Endothelial cell of umbilical vein (primary cell): ENCODE results near the gene DENND5B. TPM values are rescaled to one million over a fixed set of nuclear protein-coding genes. Genes with fewer than 3 reads are reported as not detected.

Experiments used
- BruUV-seq: library from RNA; stranded (reverse); fragments of 400-500 nt; replicated peaks from 2 replicates; lab custom pipeline; 2021; lab: Mats Ljungman, UMichigan
- CTCF ChIA-PET: fragments of 300-600, 350-600 bp; sonication (Branson Sonifier 250); formaldehyde crosslinking; loops from one replicate; lab custom pipeline; 2021; ENCODE audit warnings: antibody characterized with exemption, inconsistent platforms; lab: Charles Lee
- POLR2A ChIA-PET: fragments of 300-600, 350-600 bp; sonication (Branson Sonifier 250); formaldehyde crosslinking; loops from one replicate; lab custom pipeline; 2021; ENCODE audit warnings: antibody characterized with exemption, inconsistent platforms; lab: Charles Lee
- DNase-seq: peaks from one replicate; pipeline ENCODE4 v3.0.0-alpha.2; 2011; ENCODE audit warnings: low read depth, low spot score
- FAIRE-seq: peaks from 2 replicates; lab custom pipeline; 2011; peaks lifted over from hg19 to GRCh38; lab: Jason Lieb, UNC
- H2AFZ ChIP-seq: 2 replicates; pipeline ENCODE4 v1.6.0; 2012; ENCODE audit warnings: low read depth, low read length, control low read depth, inconsistent platforms
- H3K27ac ChIP-seq: 2 replicates; pipeline ENCODE4 v1.5.1; 2011; ENCODE audit warnings: low read depth, mild to moderate bottlenecking, control low read depth, low read length, moderate library complexity; ENCODE audit not compliant: insufficient read depth
- H3K27me3 ChIP-seq, 2 experiments: 2 replicates each; pipeline versions ENCODE4 v1.6.0 to v1.6.1; 2011; ENCODE audit warnings: low read length in 2 of 2, mixed read lengths in 1 of 2; ENCODE audit not compliant: control insufficient read depth in 2 of 2, insufficient read depth in 2 of 2
- H3K36me3 ChIP-seq, 2 experiments: 2 replicates in 1 of 2; 3 replicates in 1 of 2; pipeline ENCODE4 v1.5.1; 2011; ENCODE audit warnings: low read length in 2 of 2, mild to moderate bottlenecking in 1 of 2, moderate library complexity in 1 of 2; ENCODE audit not compliant: control insufficient read depth in 2 of 2, insufficient read depth in 2 of 2; ENCODE audit errors: extremely low read depth in 1 of 2
- H3K4me1 ChIP-seq: 3 replicates; pipeline ENCODE4 v1.5.1; 2011; ENCODE audit warnings: mild to moderate bottlenecking, low read length; ENCODE audit not compliant: control insufficient read depth, insufficient read depth; ENCODE audit errors: extremely low read depth
- H3K4me2 ChIP-seq: 2 replicates; pipeline ENCODE4 v1.6.1; 2011; ENCODE audit warnings: low read length, control low read depth, mixed read lengths; ENCODE audit not compliant: insufficient read depth
- H3K4me3 ChIP-seq, 3 experiments: fragments of 200-600 bp in 1 of 3; sonication (generic), shearing (Covaris generic) in 1 of 3; replicated peaks in 1 of 3; 2 replicates each; pipeline ENCODE4 v1.5.1; 2011 to 2016; ENCODE audit warnings: control low read depth in 3 of 3, low read length in 3 of 3, mild to moderate bottlenecking in 2 of 3, inconsistent platforms in 1 of 3, low read depth in 1 of 3, moderate library complexity in 1 of 3; ENCODE audit not compliant: insufficient read depth in 1 of 3
- H3K79me2 ChIP-seq: 2 replicates; pipeline ENCODE4 v1.6.0; 2012; ENCODE audit warnings: low read length, inconsistent platforms; ENCODE audit not compliant: control insufficient read depth, insufficient read depth
- H3K9ac ChIP-seq: replicated peaks from 2 replicates; pipeline ENCODE3; 2011; ENCODE audit warnings: low read length, control low read depth; ENCODE audit not compliant: insufficient read depth; ENCODE audit errors: extremely low read depth
- H3K9me1 ChIP-seq: replicated peaks from 3 replicates; pipeline ENCODE4 v1.6.0; 2011; ENCODE audit warnings: mild to moderate bottlenecking, low read length; ENCODE audit not compliant: control insufficient read depth, insufficient read depth; ENCODE audit errors: extremely low read depth
- H3K9me3 ChIP-seq: replicated peaks from 2 replicates; pipeline ENCODE4 v1.5.1; 2012; ENCODE audit warnings: low read length, inconsistent platforms; ENCODE audit not compliant: control insufficient read depth, insufficient read depth
- H4K20me1 ChIP-seq: replicated peaks from 2 replicates; pipeline ENCODE3; 2011; ENCODE audit warnings: mild to moderate bottlenecking, low read length; ENCODE audit not compliant: control insufficient read depth, insufficient read depth; ENCODE audit errors: extremely low read depth
- CTCF ChIP-seq, 2 donors: IDR thresholded peaks; 1 replicate in 1 of 2; 2 replicates in 1 of 2; pipeline ENCODE4 v1.5.1; 2011; ENCODE audit warnings: low read length in 2 of 2, mild to moderate bottlenecking in 2 of 2, moderate library complexity in 2 of 2, control low read depth in 1 of 2, inconsistent platforms in 1 of 2, low read depth in 1 of 2; ENCODE audit not compliant: insufficient read depth in 1 of 2; ENCODE audit errors: extremely low read depth in 1 of 2
- EZH2 ChIP-seq: IDR thresholded peaks from 2 replicates; pipeline ENCODE4 v1.6.1; 2012; ENCODE audit warnings: borderline replicate concordance, low read depth, mild to moderate bottlenecking, moderate library complexity, low read length, inconsistent platforms; ENCODE audit not compliant: severe bottlenecking
- FOS ChIP-seq: IDR thresholded peaks from 2 replicates; pipeline ENCODE4 v1.6.1; 2011; ENCODE audit warnings: mild to moderate bottlenecking, low read length, moderate library complexity, borderline replicate concordance; ENCODE audit not compliant: insufficient read depth
- GATA2 ChIP-seq: IDR thresholded peaks from 2 replicates; pipeline ENCODE4 v1.7.0; 2011; ENCODE audit warnings: low read depth, mild to moderate bottlenecking, moderate library complexity, mixed read lengths, low read length; ENCODE audit not compliant: insufficient read length, insufficient read depth
- JUN ChIP-seq: IDR thresholded peaks from 2 replicates; pipeline ENCODE4 v1.6.1; 2011; ENCODE audit warnings: borderline replicate concordance, low read depth; ENCODE audit not compliant: insufficient read length, insufficient read depth
- MAX ChIP-seq: IDR thresholded peaks from 2 replicates; pipeline ENCODE4 v1.6.1; 2011; ENCODE audit not compliant: insufficient read depth, insufficient read length
- MYC ChIP-seq: IDR thresholded peaks from one replicate; pipeline ENCODE4 v1.6.1; 2011; ENCODE audit warnings: mild to moderate bottlenecking, low read depth, low read length
- POLR2A ChIP-seq: IDR thresholded peaks from 2 replicates; pipeline ENCODE4 v1.6.1; 2012; ENCODE audit warnings: low read depth, mild to moderate bottlenecking, control low read depth, low read length
- POLR2AphosphoS5 ChIP-seq: IDR thresholded peaks from 2 replicates; pipeline ENCODE4 v1.6.1; 2012; ENCODE audit warnings: low read depth, mild to moderate bottlenecking, control low read depth, low read length, moderate library complexity; ENCODE audit not compliant: insufficient read depth
- dilution Hi-C: fragments of 300-500 bp; cut with MboI; formaldehyde crosslinking; loops from one replicate; pipeline ENCODE4 v1.15.0; 2019; ENCODE audit warnings: low sequenced_read_pairs; ENCODE audit not compliant: extremely low pct_ligation_motif_present
- intact Hi-C: fragments of 100-400 bp; cut with micrococcal nuclease; formaldehyde crosslinking; loops from one replicate; pipeline ENCODE4 v1.10.0; 2022
- polyA plus RNA-seq, 4 experiments: library from polyadenylated mRNA; depleted of rRNA in 3 of 4; stranded (reverse) in 3 of 4; unstranded in 1 of 4; fragments of >200 nt; gene quantifications; 2 replicates each; pipeline versions ENCODE4 v1.2.1 to v1.2.3, GENCODE V29; 2011 to 2012; ENCODE audit warnings: missing spikeins in 1 of 4
- total RNA-seq: library from RNA; stranded (reverse); gene quantifications from 2 replicates; pipeline ENCODE4 v1.2.3, GENCODE V29; 2021

DENND5B gene
- total and polyA plus RNA-seq, 2 donors (not counting 3 experiments of a cell fraction or from before 2014, with no cell fraction given), result 10.3 to 18.3 TPM

GRCh38 chr12:31566547-31566946 is 24.4 kb downstream of the DENND5B start:
- H3K27ac ChIP-seq, result no peak overlapping the region
- no peak for FAIRE-seq
- intact Hi-C loops (no loop called here), dilution Hi-C loops (no loop called here)
- ChIA-PET POLR2A (no interaction called here), CTCF (no interaction called here)
- no peak overlapping the region for H3K9ac ChIP-seq
- no peak overlapping the region for H2AFZ ChIP-seq
- no peaks in the 10 kb centered on the region for H3K36me3 ChIP-seq
- peaks cover 6% of the 10 kb centered on the region for H3K4me1 ChIP-seq
- DNase-seq, result no peak
- H3K79me2 ChIP-seq, result no peaks in the 10 kb centered on the region
- H4K20me1 ChIP-seq, result peaks cover 2% of the 10 kb centered on the region
- H3K4me2 ChIP-seq, result no peak overlapping the region
- TF ChIP-seq CTCF (IDR thresholded peaks at IDR 0.05; ENCODE audit: extremely low read depth in 1 of 2, insufficient read depth in 1 of 2, low read depth in 1 of 2, low read length in 2 of 2) (no peak), MYC (no peak), FOS (no peak), JUN (no peak), POLR2AphosphoS5 (no peak), EZH2 (no peak), GATA2 (no peak), MAX (no peak), POLR2A (no peak)
- H3K27me3 ChIP-seq, result no peaks in the 10 kb centered on the region
- H3K9me1 ChIP-seq, result no peaks in the 10 kb centered on the region
- H3K9me3 ChIP-seq, result no peaks in the 10 kb centered on the region
- no peak overlapping the region for H3K4me3 ChIP-seq
- BruUV-seq, result no TSS peak
